Measurements from ENCODE around the gene C15orf62.

- TF ChIP-seq CTCF (IDR thresholded peaks at IDR 0.05) (no peak), POLR2A (IDR thresholded peaks at IDR 0.05) (no peak), POLR2AphosphoS5 (IDR thresholded peaks at IDR 0.05) (no peak)
Measured at GRCh38 chr15:40722934-40723333, 46.8 kb upstream of the C15orf62 start.

Measured in breast epithelium (tissue), 3 donors.